H7 (cell line): Measurements from ENCODE around the gene NRM. TPM values are rescaled to one million over a fixed set of nuclear protein-coding genes. Genes with fewer than 3 reads are reported as not detected.

Experiments
- DNase-seq: peaks from one replicate; pipeline ENCODE4 v3.0.0; 2012
- H3K27me3 ChIP-seq: 2 replicates; pipeline ENCODE4 v1.6.0; 2011; ENCODE audit warnings: mild to moderate bottlenecking, low read length; ENCODE audit not compliant: control insufficient read depth, insufficient read depth
- H3K36me3 ChIP-seq: replicated peaks from 2 replicates; pipeline ENCODE4 v1.5.1; 2011; ENCODE audit warnings: low read length; ENCODE audit not compliant: control insufficient read depth, insufficient read depth
- H3K4me3 ChIP-seq: 2 replicates; pipeline ENCODE4 v1.5.1; 2011; ENCODE audit warnings: low read depth, mild to moderate bottlenecking, control low read depth, low read length, moderate library complexity; ENCODE audit not compliant: insufficient read depth
- total RNA-seq: library from RNA; depleted of rRNA; stranded (reverse); fragments of >200 nt; shearing (Covaris generic); gene quantifications from 2 replicates; pipeline ENCODE4 v1.2.3, GENCODE V29; 2014

Gene NRM
- total RNA-seq, 1 experiment from 2014 or later: 23.8 TPM

- Histone ChIP-seq H3K27me3 (no peaks in the 10 kb centered on the region), H3K36me3 (peaks cover 33% of the 10 kb centered on the region), H3K4me3 (no peak overlapping the region)
- no peak for DNase-seq
These were observed 21.1 kb upstream of the NRM start for GRCh38 chr6:30711758-30712380.

GRCh38 chr6:30709101-30709868 lies 18.5 kb upstream of the NRM start:
- no peaks in the 10 kb centered on the region for H3K27me3 ChIP-seq
- no peak overlapping the region for H3K4me3 ChIP-seq
- peaks cover 36% of the 10 kb centered on the region for H3K36me3 ChIP-seq
- no peak for DNase-seq

GRCh38 chr6:30707281-30707850 lies 16.6 kb upstream of the NRM start:
- peaks cover 40% of the 10 kb centered on the region for H3K36me3 ChIP-seq
- H3K4me3 ChIP-seq: no peak overlapping the region
- DNase-seq: no peak
- H3K27me3 ChIP-seq: no peaks in the 10 kb centered on the region

- DNase-seq: no peak
- Histone ChIP-seq H3K27me3 (no peaks in the 10 kb centered on the region), H3K36me3 (peaks cover 24% of the 10 kb centered on the region), H3K4me3 (no peak overlapping the region)
These were observed 14.8 kb upstream of the NRM start for GRCh38 chr6:30705620-30706019.

GRCh38 chr6:30703821-30704220 lies 13.0 kb upstream of the NRM start:
- DNase-seq: no peak
- Histone ChIP-seq H3K36me3 (peaks cover 26% of the 10 kb centered on the region), H3K4me3 (no peak overlapping the region), H3K27me3 (no peaks in the 10 kb centered on the region)

- no peak for DNase-seq
- no peaks in the 10 kb centered on the region for H3K27me3 ChIP-seq
- H3K36me3 ChIP-seq: peaks cover 26% of the 10 kb centered on the region
- H3K4me3 ChIP-seq: no peak overlapping the region
These were observed 12.2 kb upstream of the NRM start for GRCh38 chr6:30703011-30703410.

- H3K36me3 ChIP-seq: peaks cover 20% of the 10 kb centered on the region
- no peaks in the 10 kb centered on the region for H3K27me3 ChIP-seq
- no peak for DNase-seq
- H3K4me3 ChIP-seq: no peak overlapping the region
These were observed 9.6 kb upstream of the NRM start for GRCh38 chr6:30700340-30700739.

- peaks cover 3% of the 10 kb centered on the region; the same call in 1 of the 2 replicates for H3K36me3 ChIP-seq
- no peaks in the 10 kb centered on the region for H3K27me3 ChIP-seq
- DNase-seq: no peak
These were observed 5.6 kb upstream of the NRM start for GRCh38 chr6:30696432-30696831.

GRCh38 chr6:30691208-30691847 lies 544 bp upstream of the NRM start:
- Histone ChIP-seq H3K4me3 (peak overlapping the region; percentile 52), H3K27me3 (no peaks in the 10 kb centered on the region), H3K36me3 (no peaks in the 10 kb centered on the region)
- DNase-seq: peak; percentile 64

More at GRCh38 chr6:30696432-30696831, 5.6 kb upstream of the NRM start:
- H3K4me3 ChIP-seq: no peak overlapping the region

GRCh38 chr6:30689985-30690384 lies 799 bp downstream of the NRM start:
- Histone ChIP-seq H3K27me3 (no peaks in the 10 kb centered on the region), H3K4me3 (peak overlapping the region; percentile 52), H3K36me3 (no peaks in the 10 kb centered on the region)
- no peak for DNase-seq

GRCh38 chr6:30689022-30689865 lies 1.5 kb downstream of the NRM start:
- H3K27me3 ChIP-seq: no peaks in the 10 kb centered on the region
- no peak overlapping the region for H3K4me3 ChIP-seq
- no peak for DNase-seq
- H3K36me3 ChIP-seq: no peaks in the 10 kb centered on the region

GRCh38 chr6:30688569-30688968 lies 2.2 kb downstream of the NRM start:
- H3K27me3 ChIP-seq: no peaks in the 10 kb centered on the region
- no peak for DNase-seq
- H3K36me3 ChIP-seq: no peaks in the 10 kb centered on the region
- H3K4me3 ChIP-seq: no peak overlapping the region

- no peak for DNase-seq
- H3K27me3 ChIP-seq: no peaks in the 10 kb centered on the region
- H3K4me3 ChIP-seq: peak overlapping the region; percentile 86
- H3K36me3 ChIP-seq: no peaks in the 10 kb centered on the region
These were observed 2.9 kb downstream of the NRM start for GRCh38 chr6:30687659-30688431.
